HG02981 (cell line): ENCODE measurements around the gene ELANE.
"Not testable (repeated sequence)": the region's sequence is repeated elsewhere in the genome, so short reads cannot be mapped to it uniquely, and the experiment has no call there.

Source experiments
- ATAC-seq: cut with Tn5 transposase; IDR thresholded peaks from one replicate; pipeline ENCODE4 v1.9.1; 2021; ENCODE audit warnings: mild to moderate bottlenecking, moderate library complexity; ENCODE audit not compliant: unreplicated experiment

The ELANE gene

GRCh38 chr19:875265-875879 is 23.3 kb downstream of the ELANE start:
- ATAC-seq: no peak

GRCh38 chr19:876089-876488 is 24.0 kb downstream of the ELANE start:
- ATAC-seq: no peak

- ATAC-seq: no peak
Observed at GRCh38 chr19:876780-877314, 24.7 kb downstream of the ELANE start.

- ATAC-seq: not testable (repeated sequence)
Observed at GRCh38 chr19:877992-878660, 26.0 kb downstream of the ELANE start.

GRCh38 chr19:878751-879561 is 26.9 kb downstream of the ELANE start:
- not testable (repeated sequence) for ATAC-seq

- ATAC-seq: no peak
Observed at GRCh38 chr19:879711-880438, 27.8 kb downstream of the ELANE start.

GRCh38 chr19:881385-882071 is 29.4 kb downstream of the ELANE start:
- no peak for ATAC-seq

- no peak for ATAC-seq
Observed at GRCh38 chr19:882871-883497, 30.9 kb downstream of the ELANE start.

GRCh38 chr19:883661-884211 is 31.6 kb downstream of the ELANE start:
- ATAC-seq: no peak

GRCh38 chr19:884420-885211 is 32.5 kb downstream of the ELANE start:
- ATAC-seq: no peak

- no peak for ATAC-seq
Observed at GRCh38 chr19:885536-886224, 33.6 kb downstream of the ELANE start.

- ATAC-seq: no peak
Observed at GRCh38 chr19:887072-887471, 35.0 kb downstream of the ELANE start.

- ATAC-seq: no peak
Observed at GRCh38 chr19:887599-887998, 35.5 kb downstream of the ELANE start.

- ATAC-seq: no peak
Observed at GRCh38 chr19:888581-889385, 36.7 kb downstream of the ELANE start.

- ATAC-seq: no peak
Observed at GRCh38 chr19:889662-890295, 37.7 kb downstream of the ELANE start.

GRCh38 chr19:890831-891230 is 38.7 kb downstream of the ELANE start:
- ATAC-seq: no peak
